ENCODE results near the gene LAMTOR1.

DNA sequence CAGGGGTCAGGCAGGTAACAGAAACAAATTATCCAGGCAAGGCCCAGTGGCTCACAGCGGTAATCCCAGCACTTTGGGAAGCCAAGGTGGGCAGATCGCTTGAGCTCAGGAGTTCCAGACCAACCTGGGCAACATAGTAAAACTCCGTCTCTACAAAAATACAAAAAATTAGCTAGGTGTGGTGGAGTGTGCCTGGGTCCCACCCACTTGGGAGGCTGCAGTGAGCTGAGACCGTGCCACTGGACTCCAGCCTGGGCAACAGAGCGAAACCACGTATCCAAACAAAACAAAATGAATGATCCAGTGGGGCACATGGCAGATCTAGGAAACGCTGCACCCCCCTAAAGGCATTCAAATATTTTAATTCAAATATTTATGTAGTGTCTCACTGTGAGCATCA is 32.6 kb downstream of the LAMTOR1 start:
- TF ChIP-seq, protein P1, sequence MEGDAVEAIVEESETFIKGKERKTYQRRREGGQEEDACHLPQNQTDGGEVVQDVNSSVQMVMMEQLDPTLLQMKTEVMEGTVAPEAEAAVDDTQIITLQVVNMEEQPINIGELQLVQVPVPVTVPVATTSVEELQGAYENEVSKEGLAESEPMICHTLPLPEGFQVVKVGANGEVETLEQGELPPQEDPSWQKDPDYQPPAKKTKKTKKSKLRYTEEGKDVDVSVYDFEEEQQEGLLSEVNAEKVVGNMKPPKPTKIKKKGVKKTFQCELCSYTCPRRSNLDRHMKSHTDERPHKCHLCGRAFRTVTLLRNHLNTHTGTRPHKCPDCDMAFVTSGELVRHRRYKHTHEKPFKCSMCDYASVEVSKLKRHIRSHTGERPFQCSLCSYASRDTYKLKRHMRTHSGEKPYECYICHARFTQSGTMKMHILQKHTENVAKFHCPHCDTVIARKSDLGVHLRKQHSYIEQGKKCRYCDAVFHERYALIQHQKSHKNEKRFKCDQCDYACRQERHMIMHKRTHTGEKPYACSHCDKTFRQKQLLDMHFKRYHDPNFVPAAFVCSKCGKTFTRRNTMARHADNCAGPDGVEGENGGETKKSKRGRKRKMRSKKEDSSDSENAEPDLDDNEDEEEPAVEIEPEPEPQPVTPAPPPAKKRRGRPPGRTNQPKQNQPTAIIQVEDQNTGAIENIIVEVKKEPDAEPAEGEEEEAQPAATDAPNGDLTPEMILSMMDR (IDR thresholded peaks at IDR 0.05) = no peak
- TF ChIP-seq POLR2A (IDR thresholded peaks at IDR 0.05) = no peak

Measured in prostate gland (tissue), 2 donors.